AG20443 (cell line): ENCODE results near the gene FMNL2.

Experiments
- DNase-seq: peaks from one replicate; pipeline ENCODE4 v3.0.0; 2012; ENCODE audit warnings: low spot score, mixed read lengths

Gene FMNL2

DNA sequence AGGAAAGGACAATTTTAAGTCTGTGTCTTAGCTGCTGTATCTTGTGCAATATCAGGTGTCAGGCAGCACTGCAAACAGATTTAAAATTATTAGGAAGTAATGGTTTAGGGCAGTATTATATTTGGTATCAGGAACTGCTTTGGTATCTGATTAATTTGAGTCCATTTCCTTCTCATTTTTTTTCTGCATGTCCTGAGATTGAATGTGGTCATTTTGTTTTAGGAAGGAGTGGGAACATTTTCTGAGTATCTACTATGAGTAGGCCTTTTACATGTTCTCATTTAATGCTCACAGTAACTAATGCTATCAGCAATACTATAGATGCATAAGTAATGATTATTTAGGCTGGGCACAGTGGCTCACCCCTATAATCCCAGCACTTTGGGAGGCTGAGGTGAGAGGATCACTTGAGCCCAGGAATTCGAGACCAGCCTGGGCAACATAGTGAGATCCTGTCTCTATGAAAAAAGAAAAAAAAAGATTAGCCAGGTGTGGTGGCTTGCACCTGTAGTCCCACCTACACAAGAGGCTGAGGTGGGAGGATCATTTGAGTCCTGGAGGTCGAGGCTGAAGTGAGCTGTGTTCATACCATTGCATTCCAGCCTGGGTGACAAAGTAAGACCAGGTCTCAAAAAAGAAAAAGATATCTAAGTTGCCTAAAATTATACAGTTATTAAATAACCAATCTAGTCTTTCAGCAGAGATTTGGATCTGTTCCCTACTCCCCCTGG, 4.7 kb downstream of the FMNL2 start:
- DNase-seq, result no peak

DNA sequence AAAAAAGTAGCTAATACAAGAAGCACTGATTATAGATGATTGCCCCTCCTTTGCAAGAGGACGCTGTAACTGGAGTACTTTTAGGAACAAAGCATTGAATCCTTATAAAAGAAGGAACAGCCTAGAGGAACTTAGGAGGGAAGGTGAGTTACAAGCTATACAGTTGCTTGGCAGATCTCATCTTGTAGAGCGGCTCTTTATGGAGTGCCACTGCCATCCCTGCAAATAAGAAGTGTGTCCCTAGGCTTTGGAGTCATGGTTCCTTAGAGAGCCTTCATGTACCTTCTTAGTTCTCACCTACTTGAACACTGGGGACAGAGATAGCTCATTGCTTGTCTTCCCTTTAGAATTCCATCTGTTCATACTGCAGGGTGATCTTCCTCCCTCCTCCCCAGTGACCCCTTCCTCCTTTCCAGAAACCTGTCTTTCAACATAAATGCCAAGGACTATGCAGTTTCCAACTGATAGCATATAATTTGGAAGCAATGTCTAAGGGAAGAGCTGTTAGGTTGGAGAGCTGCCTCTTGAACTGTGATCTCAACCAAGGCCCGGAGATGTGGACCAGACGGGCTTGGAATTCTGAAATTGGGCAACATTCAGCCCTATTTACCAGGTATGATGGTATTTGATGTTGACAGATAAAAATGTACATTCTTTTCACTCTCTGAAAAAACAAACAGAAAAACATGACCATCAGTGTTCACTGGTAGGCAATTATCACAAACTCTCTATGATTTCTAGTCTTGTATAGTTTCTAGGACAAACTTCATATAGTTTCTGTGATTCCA, 7.5 kb downstream of the FMNL2 start:
- no peak for DNase-seq

DNA sequence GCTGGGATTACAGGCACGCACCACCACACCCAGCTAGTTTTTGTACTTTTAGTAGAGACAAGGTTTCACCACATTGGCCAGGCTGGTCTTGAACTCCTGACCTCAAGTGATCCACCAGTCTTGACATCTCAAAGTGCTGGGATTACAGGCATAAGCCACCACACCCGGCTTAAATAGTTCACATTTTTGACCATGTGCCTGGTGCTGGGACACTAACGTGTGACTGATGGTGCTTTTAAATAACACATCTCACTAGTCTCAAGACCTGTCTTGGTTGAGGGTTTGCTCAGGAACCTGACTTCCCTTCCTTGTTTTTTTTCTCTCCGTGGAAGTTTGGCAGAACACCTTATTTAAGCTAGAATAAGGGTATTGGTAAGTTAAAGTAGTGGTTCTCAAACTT, 8.5 kb downstream of the FMNL2 start:
- DNase-seq, result no peak

DNA sequence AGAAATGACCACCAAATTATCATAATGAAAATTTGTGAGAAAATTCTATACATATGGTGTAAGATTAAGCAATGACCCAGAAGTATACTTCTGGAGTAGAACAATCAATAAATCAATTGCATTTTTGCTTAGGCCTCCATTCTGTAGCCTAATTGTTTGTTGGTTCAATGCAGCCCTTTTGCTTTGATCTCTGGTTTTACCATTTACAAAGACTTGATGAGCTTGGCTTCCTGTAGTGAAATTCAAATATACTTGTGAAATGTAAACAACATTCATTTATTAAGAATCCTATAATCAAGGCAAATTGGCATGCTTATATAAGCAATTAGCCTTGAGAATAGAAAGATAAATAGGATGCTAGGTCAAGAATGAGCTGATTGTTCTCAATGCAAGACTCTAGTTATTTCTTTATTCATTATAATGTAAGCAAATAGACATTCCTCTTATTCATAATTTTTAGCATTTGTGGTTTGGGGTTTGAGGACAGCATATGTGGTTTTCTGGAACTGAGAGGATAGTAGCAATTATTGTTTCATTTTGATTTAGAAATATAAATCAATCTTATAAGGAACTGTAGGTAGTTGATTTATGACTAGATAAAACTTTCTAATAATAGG, 9.7 kb downstream of the FMNL2 start:
- no peak for DNase-seq

DNA sequence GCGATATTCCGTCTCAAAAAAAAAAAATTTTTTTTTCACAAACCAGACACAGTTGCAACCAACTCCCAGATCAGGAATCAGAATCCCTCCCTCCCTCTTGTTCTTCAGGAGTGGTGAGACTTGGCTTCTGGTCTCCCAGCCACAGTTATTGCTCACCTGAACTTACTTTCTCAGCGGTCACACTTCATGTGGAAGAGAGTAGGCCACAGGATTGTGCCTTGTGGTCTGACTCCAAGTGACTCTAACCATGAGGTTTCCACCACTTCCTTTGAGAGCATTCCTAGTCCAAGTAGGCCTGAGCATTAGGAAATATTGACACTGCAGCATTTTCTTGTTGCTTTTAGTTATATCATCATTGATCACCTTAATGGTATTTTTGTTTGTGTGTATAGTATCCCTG, 12.1 kb downstream of the FMNL2 start:
- peak; percentile 64 for DNase-seq

DNA sequence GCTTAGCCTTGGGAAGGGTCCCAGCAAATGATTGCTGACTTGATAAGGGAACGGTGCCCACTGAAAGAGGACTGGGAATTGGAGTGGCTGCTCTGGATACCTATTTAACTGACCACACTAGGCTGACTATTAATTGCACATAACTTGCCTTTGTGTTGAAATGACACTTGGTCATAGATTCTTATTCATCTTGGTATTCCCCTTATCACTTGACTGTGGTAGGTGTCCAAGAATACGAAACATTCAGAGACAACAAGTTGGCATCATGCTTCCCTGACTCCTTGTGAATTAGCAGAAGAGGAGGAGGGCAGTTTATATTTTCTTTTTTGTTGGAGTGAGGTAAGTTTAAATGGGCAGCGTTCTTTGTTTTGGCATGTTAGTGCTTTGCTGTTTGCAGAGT, 13.4 kb downstream of the FMNL2 start:
- DNase-seq, result no peak

DNA sequence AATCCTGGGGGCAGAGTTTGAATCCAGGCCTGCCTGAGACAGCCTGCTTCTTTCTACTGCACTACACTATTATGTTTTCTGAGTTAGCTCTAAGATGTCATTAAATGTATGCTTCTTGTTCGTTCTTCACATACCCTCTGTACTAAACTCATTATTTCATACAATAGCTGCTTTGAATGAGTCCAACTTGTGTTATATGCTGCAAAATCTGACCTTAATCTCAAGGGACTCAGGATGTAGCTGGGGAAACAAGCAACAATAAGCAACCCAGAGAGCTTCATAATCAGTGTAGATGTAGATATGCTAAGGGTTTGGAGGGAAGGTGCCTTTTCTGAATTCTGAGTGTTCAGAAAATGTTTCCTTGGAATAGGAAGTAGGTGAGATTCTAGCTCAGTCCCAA, 14.4 kb downstream of the FMNL2 start:
- no peak for DNase-seq

DNA sequence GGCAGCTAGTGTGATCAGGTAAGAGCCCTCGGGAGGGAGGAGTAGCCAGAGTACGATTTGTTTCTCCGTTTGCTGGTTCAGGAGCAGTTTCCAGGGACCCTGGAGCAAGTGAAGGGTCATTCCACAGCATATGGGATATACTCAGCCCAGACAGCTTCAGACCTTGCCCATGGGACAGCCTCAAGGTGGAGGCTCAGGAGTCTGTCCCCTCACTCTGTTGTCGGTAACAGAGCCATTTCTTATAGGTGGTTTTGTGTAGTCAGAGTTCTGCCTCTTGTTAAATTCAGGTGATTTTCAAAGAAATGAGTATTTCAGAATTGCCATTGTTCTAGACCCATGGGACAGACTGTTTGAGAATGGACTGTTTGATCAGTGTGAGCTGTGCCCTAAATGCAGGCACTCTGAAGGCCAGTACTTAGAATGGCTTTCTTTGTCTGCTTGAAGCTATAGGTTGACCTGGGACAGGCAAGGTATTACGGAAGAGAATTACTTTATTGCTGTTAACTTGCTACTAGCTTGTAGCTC, 15.2 kb downstream of the FMNL2 start:
- no peak for DNase-seq

DNA sequence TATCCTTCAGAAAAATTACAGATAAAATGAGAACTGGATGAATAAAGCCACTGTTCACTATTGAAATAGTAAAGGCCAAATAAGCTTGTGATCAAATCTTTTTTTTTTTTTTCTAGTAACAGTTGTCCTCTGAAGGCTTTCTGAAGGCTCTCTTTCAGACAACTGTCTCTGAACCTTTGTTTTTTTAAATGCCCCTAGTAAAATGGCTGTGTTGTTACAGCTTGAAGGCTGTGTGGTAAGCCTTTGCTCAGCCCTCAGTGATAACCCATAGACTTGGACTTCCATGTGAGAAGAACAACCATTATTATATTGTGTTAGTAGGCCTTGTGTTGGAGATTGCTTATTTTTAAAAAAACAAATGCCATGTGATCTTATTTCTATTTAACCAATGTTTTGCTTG, 17.6 kb downstream of the FMNL2 start:
- no peak for DNase-seq

DNA sequence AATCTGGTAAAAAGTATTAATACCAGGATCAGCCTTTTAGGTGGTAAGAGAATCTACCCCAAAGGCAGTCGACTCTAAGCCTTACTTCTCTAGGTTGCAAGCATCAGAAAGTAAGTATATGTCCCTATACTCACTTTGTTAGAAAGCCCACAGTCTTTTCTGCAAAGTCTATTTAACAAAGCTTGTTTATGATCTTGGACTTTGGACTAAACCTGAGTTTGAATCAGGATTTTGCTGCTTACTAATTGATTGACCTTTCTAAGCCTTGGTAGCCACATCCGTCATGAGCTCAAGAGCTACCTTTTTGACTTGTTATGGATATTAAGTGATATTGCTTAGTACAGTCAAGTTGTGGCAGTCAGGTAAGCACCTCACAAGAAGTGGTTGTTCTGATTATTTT, 18.4 kb downstream of the FMNL2 start:
- no peak for DNase-seq

DNA sequence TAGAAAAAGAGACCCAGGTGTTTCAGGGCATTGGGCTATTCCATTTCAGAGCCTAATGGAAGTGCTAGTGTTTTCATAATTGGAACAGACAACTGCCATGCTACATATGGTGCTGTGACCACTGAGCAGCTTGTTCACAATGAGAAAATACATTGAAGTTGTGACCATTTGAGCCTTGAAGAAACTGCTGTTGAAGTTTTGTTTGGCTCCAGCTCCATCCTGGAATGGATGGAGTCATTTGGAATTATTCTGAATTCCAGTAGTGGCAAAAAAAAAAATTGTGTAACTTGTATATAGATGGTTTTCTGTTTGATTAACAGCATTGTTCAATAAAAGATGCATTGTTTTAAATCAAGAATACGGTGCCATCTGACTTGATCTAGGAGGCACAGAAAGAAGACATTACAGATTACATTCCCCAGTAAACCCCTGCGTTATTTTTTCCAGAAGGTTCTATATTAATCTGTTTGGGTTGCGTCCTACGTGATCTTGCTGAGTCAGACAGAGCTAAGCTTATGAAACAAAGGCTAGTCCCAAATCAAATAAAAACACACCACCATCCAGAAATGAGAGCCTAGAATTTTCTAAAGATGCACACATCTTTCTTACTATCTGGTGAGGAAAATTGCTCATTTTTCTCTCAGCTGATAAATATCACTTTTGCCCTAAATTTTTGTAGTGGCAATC, 19.2 kb downstream of the FMNL2 start:
- peak; percentile 37 for DNase-seq

DNA sequence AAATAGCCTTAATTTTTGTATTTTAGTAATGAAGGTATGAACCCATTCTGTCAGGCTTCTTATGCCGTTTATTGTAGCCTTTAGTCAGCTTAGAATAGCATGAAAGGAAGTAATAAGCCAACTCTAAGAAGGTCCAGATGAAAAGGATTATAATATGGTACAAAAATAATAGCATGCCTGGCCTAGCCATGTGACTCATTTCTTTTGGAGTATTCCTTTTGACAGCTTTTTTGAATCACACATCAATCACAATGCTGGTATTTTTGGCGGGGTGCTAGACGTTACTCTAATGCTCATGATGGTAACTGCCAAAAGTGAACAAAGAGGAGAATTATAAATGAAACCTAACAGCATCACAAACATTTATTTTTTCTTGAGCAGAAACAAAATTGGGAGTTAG, 19.9 kb downstream of the FMNL2 start:
- no peak for DNase-seq

DNA sequence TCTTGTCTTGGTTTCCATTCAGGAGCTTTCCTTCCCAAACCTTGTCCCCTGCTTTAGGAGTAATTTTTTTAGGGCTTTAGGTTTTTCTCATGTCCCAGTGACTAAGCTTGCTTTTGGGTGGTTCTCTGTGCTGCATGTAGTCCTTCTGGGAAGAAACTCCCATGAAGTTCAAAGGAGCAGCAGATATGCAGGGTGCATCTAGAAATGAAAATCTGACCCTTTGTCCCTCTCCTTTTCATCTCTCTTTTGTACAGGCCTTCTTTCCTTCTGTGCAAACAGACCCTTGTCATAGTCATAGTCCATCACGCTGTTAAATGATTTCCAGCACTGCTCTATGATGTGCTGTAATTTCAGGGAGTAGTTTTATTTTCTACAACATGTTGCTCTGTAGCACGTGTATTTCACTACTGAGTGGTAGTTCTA, 20.4 kb downstream of the FMNL2 start:
- no peak for DNase-seq

DNA sequence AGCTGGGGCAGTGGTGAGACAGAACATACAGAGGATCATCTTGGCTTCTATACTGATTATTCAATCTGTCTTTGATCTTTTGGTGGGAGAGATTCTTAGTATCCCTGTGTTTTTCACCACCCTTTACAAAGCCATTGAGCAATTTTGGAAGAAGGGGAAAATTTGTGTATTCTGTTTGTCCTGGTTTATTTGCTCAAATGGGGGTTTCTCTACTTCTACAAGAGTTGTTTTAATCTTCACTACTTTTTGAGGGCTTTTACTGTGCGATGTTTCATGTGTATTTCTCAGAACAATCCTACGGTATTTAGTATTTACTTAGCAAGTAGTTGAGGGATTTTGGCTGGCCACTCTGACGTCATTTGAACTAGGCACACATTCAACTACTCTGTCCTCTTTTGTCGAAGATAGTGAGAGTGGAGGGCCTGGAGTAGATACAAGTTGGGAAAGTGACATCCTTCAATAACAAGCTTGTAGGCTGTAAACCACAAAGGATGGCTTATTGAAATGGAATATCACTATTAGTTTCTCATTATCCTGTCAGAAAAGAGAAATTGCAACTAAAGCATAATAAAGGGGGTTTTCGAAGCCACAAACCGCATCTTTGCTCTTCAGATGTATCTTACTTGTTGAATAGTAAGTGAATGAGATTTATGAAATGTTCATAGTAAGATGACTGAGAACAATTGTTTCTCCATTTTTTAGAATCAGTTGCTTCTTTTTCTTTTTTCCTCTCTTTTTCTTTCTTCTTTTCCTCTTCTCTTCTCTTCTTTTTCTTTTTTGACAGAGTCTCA, 24.8 kb downstream of the FMNL2 start:
- no peak for DNase-seq

DNA sequence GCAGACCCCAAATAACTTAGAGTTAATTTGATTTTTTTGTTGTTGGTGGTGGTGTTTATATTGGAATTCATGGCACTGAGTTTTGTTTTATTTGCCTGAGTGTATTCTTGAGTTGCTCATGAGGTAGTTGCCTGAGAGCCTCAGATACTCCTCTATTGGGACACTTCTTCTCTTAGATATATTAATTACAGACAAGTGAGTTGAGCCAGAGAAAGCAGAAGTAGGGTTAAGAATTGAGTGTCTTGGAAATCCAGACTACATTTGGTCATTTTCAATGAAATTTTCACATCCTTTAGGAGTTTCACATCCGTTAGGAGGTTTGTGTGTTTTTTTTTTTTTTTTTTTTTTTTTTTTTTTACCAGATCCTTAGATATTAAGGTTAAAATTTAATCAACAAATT, 29.0 kb downstream of the FMNL2 start:
- DNase-seq, result no peak

DNA sequence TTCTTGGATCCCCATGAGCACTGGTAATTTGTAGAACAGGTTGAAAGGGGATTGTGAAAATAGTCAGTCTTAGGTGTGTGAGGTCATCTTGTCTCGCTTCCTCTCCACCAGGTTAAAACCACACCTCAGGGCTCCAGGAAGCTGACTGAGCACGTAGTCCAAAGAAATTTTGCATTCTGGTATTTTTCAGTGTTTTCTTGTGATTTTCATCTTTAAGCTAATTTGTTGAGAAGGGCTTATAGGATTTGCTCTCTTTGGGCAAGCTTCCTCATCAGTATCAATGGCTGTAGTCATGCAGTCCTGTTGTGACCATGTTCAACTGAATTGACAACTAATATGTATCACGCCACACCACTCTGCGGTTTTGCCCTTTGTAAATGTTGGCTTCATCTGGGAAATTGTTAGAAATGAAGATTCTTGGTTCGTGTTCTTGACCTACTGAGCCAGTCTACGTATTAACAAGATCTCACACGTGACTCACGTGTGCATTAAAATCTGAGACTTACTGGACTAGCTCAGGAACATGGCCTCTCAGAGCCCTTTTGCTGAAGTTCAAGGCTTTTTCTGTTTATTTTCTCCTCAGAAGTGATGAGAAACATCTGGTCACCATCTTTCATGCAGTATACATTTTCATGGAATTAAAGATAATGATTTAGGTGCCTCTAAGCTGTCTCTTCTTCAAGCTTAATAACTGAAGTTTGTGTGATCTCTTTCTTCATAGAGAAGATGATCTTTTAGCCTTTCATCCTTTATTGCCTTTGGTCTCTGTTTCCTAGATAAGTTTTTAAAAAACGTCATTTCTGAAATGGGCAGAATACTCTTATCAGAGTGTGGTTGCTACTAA, 32.8 kb downstream of the FMNL2 start:
- DNase-seq, result no peak

DNA sequence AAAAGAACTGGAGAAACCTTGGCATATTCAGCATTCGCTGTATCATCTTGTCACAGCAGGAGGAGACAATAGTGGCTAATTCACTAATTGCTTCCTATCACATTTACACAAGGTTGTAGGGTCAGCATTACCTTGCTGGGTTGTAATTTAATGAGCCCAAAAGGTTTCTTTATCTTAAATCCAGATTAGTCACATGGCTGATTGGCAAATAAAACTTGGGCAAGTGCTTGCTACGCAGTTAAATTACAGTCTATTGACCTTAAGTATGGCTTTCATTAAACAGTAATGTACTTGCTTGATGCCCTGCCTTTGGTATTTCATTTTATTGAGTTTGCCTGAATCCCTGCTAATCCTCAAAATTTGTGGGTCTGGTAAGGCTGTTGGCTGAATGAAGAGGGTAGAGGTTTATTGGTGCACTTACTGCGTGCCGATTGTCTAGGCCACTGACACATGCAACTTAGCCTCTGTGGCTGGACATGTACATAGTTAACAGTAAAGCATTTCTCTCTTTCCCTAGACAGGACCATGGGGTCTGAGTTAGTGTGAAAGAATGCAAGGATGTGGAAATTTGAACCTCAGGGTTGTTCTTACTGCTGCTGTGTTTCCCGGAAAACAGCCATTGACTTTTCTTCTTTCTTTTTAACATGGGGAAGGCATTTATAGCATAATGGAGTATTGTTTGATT, 34.3 kb downstream of the FMNL2 start:
- peak; percentile 63 for DNase-seq

DNA sequence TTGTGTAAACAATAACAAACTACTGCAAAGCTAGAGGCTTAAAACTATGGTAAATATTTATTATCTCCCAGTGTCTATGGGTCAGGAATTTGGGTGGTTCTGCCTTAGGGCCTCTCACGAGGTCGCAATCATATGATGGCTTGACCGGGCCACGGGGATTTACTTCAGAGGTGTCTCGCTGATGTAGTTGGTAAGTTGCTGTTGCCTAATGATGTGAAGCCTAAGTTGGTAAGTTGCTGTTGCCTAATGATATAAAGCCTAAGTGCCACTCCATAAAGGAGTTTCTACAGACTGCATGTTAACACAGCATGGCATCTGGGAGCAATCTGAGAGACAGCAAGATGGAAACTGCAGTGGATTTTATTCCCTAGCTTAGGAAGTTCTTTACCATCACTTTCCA, 35.8 kb downstream of the FMNL2 start:
- DNase-seq, result no peak

DNA sequence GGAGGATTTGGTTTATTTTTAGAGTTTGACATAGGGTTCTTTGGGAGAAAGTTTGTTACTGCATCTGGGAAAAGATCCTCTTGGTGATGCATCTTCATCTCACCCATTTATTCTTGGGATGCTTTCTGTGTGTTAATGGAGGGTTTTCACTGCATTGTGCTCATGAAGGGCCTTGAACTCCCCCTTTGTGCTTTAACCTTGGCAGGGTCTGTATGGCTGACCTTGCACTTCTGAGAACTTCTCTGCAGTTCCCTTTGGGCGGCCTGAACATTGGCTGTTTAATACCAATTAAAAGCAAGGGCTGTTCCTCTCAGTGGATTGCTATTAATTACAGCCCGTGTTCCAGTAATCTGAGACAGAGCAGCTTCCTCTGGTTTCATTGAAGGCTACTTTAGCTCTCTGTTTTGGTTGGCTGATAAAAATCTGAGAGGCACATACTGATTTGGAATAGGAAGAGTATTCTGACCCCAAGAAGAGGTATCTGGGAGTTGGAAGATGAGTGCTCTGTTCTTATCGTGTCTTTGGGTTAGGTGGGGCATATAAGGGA, 37.5 kb downstream of the FMNL2 start:
- no peak for DNase-seq

DNA sequence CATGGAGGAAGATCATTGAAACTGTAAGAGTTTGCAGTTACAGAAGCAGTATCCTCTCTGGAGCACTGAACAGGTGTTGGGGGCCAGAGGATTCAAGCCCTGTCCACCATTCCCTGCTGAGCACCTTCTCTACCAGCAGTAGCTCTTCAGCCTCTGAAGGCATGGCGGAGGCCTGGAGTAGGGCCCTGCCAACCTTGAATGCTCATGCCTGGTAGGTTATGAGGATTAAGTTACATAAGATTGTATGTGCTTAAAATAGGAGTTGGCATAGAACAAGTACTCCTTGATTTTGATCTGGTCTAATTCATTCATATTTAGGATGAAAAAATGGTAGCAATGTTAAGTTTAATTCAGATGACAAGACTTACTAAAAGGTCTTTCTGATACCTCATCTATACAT, 40.2 kb downstream of the FMNL2 start:
- no peak for DNase-seq
